ENCODE results near the gene PI4K2A.

The PI4K2A gene

GRCh38 chr10:97708976-97709946, 68.8 kb downstream of the PI4K2A start:
- DNase-seq (ENCODE audit: low read depth) = peak; percentile 78
- TF ChIP-seq CTCF (IDR thresholded peaks at IDR 0.05; ENCODE audit: low read depth, low read length) = peak; percentile 87
- TF ChIP-seq MAX (IDR thresholded peaks at IDR 0.05; ENCODE audit: low read depth, low read length) = 0 out of 2 replicates have a peak, but pooled peaks have one; percentile 30
- 0 out of 2 replicates have a peak, but pooled peaks have one; percentile 15 for TF ChIP-seq MYC (IDR thresholded peaks at IDR 0.05; ENCODE audit: low read depth, low read length)
- TF ChIP-seq POLR2A (IDR thresholded peaks at IDR 0.05; ENCODE audit: extremely low read depth, insufficient read length) = no peak
- no peak overlapping the region for H3K4me3 ChIP-seq (ENCODE audit: low read depth, low read length)

- no peak overlapping the region for H3K4me3 ChIP-seq (ENCODE audit: low read depth, low read length)
- no peak for DNase-seq (ENCODE audit: low read depth)
- TF ChIP-seq MAX (IDR thresholded peaks at IDR 0.05; ENCODE audit: low read depth, low read length) = no peak
- TF ChIP-seq POLR2A (IDR thresholded peaks at IDR 0.05; ENCODE audit: extremely low read depth, insufficient read length) = no peak
- no peak for TF ChIP-seq CTCF (IDR thresholded peaks at IDR 0.05; ENCODE audit: low read depth, low read length)
- no peak for TF ChIP-seq MYC (IDR thresholded peaks at IDR 0.05; ENCODE audit: low read depth, low read length)
These were observed 71.4 kb downstream of the PI4K2A start for GRCh38 chr10:97711640-97712572.

- H3K4me3 ChIP-seq (ENCODE audit: low read depth, low read length) = peak within 1 kb of the TSS; percentile 77
- TF ChIP-seq MYC (IDR thresholded peaks at IDR 0.05; ENCODE audit: low read depth, low read length) (no peak), MAX (IDR thresholded peaks at IDR 0.05; ENCODE audit: low read depth, low read length) (no peak), CTCF (IDR thresholded peaks at IDR 0.05; ENCODE audit: low read depth, low read length) (no peak), POLR2A (IDR thresholded peaks at IDR 0.05; ENCODE audit: extremely low read depth, insufficient read length) (no peak)
- DNase-seq (ENCODE audit: low read depth) = peak; percentile 79
These were observed 72.9 kb downstream of the PI4K2A start, which contains the start of gene MARVELD1 for GRCh38 chr10:97713339-97713825. Gene MARVELD1 (plus strand): TSS chr10:97713730. CDS start chr10:97713877, 147 bp downstream.

- TF ChIP-seq POLR2A (IDR thresholded peaks at IDR 0.05; ENCODE audit: extremely low read depth, insufficient read length) (peak; percentile 40), MYC (IDR thresholded peaks at IDR 0.05; ENCODE audit: low read depth, low read length) (peak; percentile 96), MAX (IDR thresholded peaks at IDR 0.05; ENCODE audit: low read depth, low read length) (peak; percentile 96), CTCF (IDR thresholded peaks at IDR 0.05; ENCODE audit: low read depth, low read length) (peak; percentile 25)
- peak overlapping the region; percentile 77 for H3K4me3 ChIP-seq (ENCODE audit: low read depth, low read length)
- DNase-seq (ENCODE audit: low read depth) = peak; percentile 89
These were observed 73.4 kb downstream of the PI4K2A start for GRCh38 chr10:97713826-97714400.

Data from NB4 (cell line).